Esophagus muscularis mucosa (tissue), 4 donors: ENCODE data around the gene TRIM41. TPM values are rescaled to one million over a fixed set of nuclear protein-coding genes. Genes with fewer than 3 reads are reported as not detected.
"Not testable (repeated sequence)": the region's sequence is repeated elsewhere in the genome, so short reads cannot be mapped to it uniquely, and the experiment has no call there.

Source experiments
- DNase-seq: peaks from one replicate; pipeline ENCODE4 v3.0.0-alpha.2; 2017; ENCODE audit errors: extremely low spot score
- H3K27ac ChIP-seq, 4 donors: fragments of 200-600 bp; sonication (generic); replicated peaks in 1 of 4; 1 replicate in 3 of 4; 2 replicates in 1 of 4; pipeline ENCODE4 v1.5.1; 2016 to 2019; ENCODE audit warnings: mild to moderate bottlenecking in 1 of 4
- H3K27me3 ChIP-seq, 4 donors: fragments of 200-600 bp; sonication (generic); one replicate each; pipeline versions ENCODE4 v1.5.1 to v1.6.0; 2016 to 2019
- H3K36me3 ChIP-seq, 4 donors: fragments of 200-600 bp; sonication (generic); one replicate each; pipeline ENCODE4 v1.5.1; 2016 to 2019
- H3K4me1 ChIP-seq, 4 donors: fragments of 200-600 bp; sonication (generic); one replicate each; pipeline ENCODE4 v1.5.1; 2016 to 2019
- H3K4me3 ChIP-seq, 4 donors: fragments of 200-600 bp; sonication (generic); 1 replicate in 2 of 4; 2 replicates in 2 of 4; pipeline ENCODE4 v1.5.1; 2016 to 2019; ENCODE audit warnings: mild to moderate bottlenecking in 4 of 4, moderate library complexity in 1 of 4
- H3K9me3 ChIP-seq, 4 donors: fragments of 200-600 bp; sonication (generic); 1 replicate in 3 of 4; 2 replicates in 1 of 4; pipeline ENCODE4 v1.5.1; 2016 to 2019
- EP300 ChIP-seq: sonication (generic); formaldehyde crosslinking; IDR thresholded peaks from one replicate; pipeline ENCODE4 v1.6.1; 2017; ENCODE audit warnings: antibody characterized with exemption
- POLR2A ChIP-seq: fragments of 450-650 bp; IDR thresholded peaks from one replicate; pipeline ENCODE4 v1.6.1; 2017; ENCODE audit warnings: antibody characterized with exemption, moderate library complexity, mild to moderate bottlenecking, low read depth
- POLR2AphosphoS5 ChIP-seq, 2 donors: sonication (generic); formaldehyde crosslinking; IDR thresholded peaks; one replicate each; pipeline ENCODE4 v1.6.1; 2017; ENCODE audit warnings: antibody characterized with exemption in 2 of 2
- WGBS: methylation state at CpG from one replicate; pipeline ENCODE4 v1.1.5; 2018; 5-methylcytosine and 5-hydroxymethylcytosine counted together
- intact Hi-C: fragments of 100-400 bp; cut with DNase I; formaldehyde crosslinking; loops from one replicate; pipeline ENCODE4 v1.15.1; 2023
- small RNA-seq, 3 donors: library from RNA; depleted of rRNA; stranded (forward); fragments of <200 nt; gene quantifications; one replicate each; pipeline ENCODE3, GENCODE V24; 2016
- total RNA-seq, 4 donors: library from RNA; depleted of rRNA; stranded (reverse); fragments of >200 nt; gene quantifications; one replicate each; pipeline versions ENCODE4 v1.1.0 to v1.2.1, GENCODE V29; 2016
- TF ChIP-seq, protein P1 (sequence below), 3 experiments: fragments of 200-600 bp in 2 of 3; fragments of 450-650 bp in 1 of 3; sonication (generic) in 2 of 3; IDR thresholded peaks; one replicate each; pipeline ENCODE4 v1.5.1; 2017 to 2019; ENCODE audit warnings: antibody characterized with exemption in 3 of 3, mild to moderate bottlenecking in 2 of 3, moderate library complexity in 1 of 3

The TRIM41 gene
- total RNA-seq, 4 donors from 2014 or later, result 9.8 to 22.4 (median 18.2) TPM

- Histone ChIP-seq H3K27me3 (no peaks in the 10 kb centered on the region), H3K27ac (no peak overlapping the region), H3K4me3 (no peak overlapping the region), H3K4me1 (no peaks in the 10 kb centered on the region), H3K9me3 (no peaks in the 10 kb centered on the region), H3K36me3 (peaks cover 0 to 2% (median 0%) of the 10 kb centered on the region in 4 donors)
- DNase-seq, result no peak
- intact Hi-C loops, result no loop called here
- WGBS, result 89% methylated on average over 7 of the region's 7 CpGs
- TF ChIP-seq POLR2A, result no peak
- TF ChIP-seq, protein P1, sequence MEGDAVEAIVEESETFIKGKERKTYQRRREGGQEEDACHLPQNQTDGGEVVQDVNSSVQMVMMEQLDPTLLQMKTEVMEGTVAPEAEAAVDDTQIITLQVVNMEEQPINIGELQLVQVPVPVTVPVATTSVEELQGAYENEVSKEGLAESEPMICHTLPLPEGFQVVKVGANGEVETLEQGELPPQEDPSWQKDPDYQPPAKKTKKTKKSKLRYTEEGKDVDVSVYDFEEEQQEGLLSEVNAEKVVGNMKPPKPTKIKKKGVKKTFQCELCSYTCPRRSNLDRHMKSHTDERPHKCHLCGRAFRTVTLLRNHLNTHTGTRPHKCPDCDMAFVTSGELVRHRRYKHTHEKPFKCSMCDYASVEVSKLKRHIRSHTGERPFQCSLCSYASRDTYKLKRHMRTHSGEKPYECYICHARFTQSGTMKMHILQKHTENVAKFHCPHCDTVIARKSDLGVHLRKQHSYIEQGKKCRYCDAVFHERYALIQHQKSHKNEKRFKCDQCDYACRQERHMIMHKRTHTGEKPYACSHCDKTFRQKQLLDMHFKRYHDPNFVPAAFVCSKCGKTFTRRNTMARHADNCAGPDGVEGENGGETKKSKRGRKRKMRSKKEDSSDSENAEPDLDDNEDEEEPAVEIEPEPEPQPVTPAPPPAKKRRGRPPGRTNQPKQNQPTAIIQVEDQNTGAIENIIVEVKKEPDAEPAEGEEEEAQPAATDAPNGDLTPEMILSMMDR (IDR thresholded peaks at IDR 0.05), result no peak
- TF ChIP-seq POLR2AphosphoS5 (IDR thresholded peaks at IDR 0.05), result no peak
Observed at GRCh38 chr5:181282874-181283273, 59.8 kb downstream of the TRIM41 start.

DNA sequence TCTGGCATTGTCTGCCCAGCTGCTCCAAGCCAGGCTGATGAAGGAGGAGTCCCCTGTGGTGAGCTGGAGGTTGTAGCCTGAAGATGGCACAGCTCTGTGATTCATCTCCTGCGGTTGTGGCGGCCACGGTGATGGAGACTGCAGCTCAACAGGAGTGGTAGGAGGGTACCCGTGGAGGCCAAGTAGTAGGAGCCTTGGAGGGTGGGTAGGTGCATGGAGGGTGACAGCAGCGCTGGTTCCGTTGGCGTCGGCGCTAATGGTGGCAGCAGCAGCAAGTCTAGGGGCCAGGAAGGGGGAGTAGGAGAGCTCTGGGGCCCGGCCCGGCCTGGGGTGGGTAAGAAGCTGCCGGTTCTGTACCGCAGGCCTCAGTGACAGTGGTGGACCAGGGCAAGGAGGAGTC, 60.3 kb downstream of the TRIM41 start:
- DNase-seq, result no peak
- Histone ChIP-seq H3K4me3 (no peak overlapping the region), H3K4me1 (no peaks in the 10 kb centered on the region), H3K36me3 (peaks cover 0 to 3% (median 0%) of the 10 kb centered on the region in 4 donors), H3K9me3 (no peaks in the 10 kb centered on the region), H3K27ac (no peak overlapping the region), H3K27me3 (no peaks in the 10 kb centered on the region)
- intact Hi-C loops, result no loop called here
- WGBS, result 95% methylated on average over 9 of the region's 13 CpGs
- TF ChIP-seq, protein P1 (IDR thresholded peaks at IDR 0.05), result no peak
- TF ChIP-seq POLR2AphosphoS5 (IDR thresholded peaks at IDR 0.05) (no peak), EP300 (no peak), POLR2A (no peak)

GRCh38 chr5:181283841-181284755, 61.0 kb downstream of the TRIM41 start:
- H3K4me3 ChIP-seq, H3K9me3 ChIP-seq, H3K4me1 ChIP-seq, H3K36me3 ChIP-seq, DNase-seq, H3K27ac ChIP-seq, H3K27me3 ChIP-seq, intact Hi-C loops: not testable (repeated sequence)
- TF ChIP-seq, protein P1 (IDR thresholded peaks at IDR 0.05), result peak in 1 of 3 experiments; percentile 35
- 82% methylated on average over 4 of the region's 6 CpGs for WGBS

Small RNA genes lying within 50 kb of the gene (small RNA-seq; reads per million reads assigned to genes)
- gene MIR4638 (0 reads per million in 3 donors), gene SNORD95 (0 reads per million in 3 donors), gene SNORD96A (0 reads per million in 3 donors)

Other genes with a start within 250 kb of the TRIM41 start
- gene BTNL3, start 234.4 kb upstream of the TRIM41 start, total RNA-seq, result under 1 TPM in 1 of 4 donors, not detected in 3; 0.13 TPM
- 10 to 100 TPM in 2 of 4 donors, 1 to 10 TPM in 2; 9.1 to 30.6 (median 15.0) TPM for gene BTNL9, start 183.0 kb upstream of the TRIM41 start, total RNA-seq
- not detected for gene OR2V1, start 92.1 kb upstream of the TRIM41 start, total RNA-seq
- gene OR2V2, start 75.7 kb upstream of the TRIM41 start, total RNA-seq, result not detected
- gene TRIM7, start 18.1 kb upstream of the TRIM41 start, total RNA-seq, result 1 to 10 TPM; 2.1 to 5.8 (median 3.4) TPM
- gene RACK1, start 20.6 kb downstream of the TRIM41 start, total RNA-seq, result 1,000 to 10,000 TPM; 1,252 to 1,898 (median 1,625) TPM
- 10 to 100 TPM; 10.3 to 21.9 (median 18.4) TPM for gene TRIM52, start 37.9 kb downstream of the TRIM41 start, total RNA-seq
- gene OR4F3, start 144.0 kb downstream of the TRIM41 start, total RNA-seq, result not detected